Kidney (tissue), 14 donors: ENCODE data around the gene FOSL2. TPM values are rescaled to one million over a fixed set of nuclear protein-coding genes. Genes with fewer than 3 reads are reported as not detected.

ENCODE experiments used
- DNase-seq, 5 donors: peaks; one replicate each; pipeline ENCODE4 v3.0.0-alpha.2; 2013 to 2020
- FAIRE-seq: peaks from 2 replicates; lab custom pipeline; 2012; peaks lifted over from hg19 to GRCh38; lab: Jason Lieb, UNC
- H3K27ac ChIP-seq, 2 donors: one replicate each; pipeline ENCODE4 v1.7.0; 2013; ENCODE audit warnings: low read depth in 2 of 2, low read length in 2 of 2, inconsistent platforms in 1 of 2
- H3K27me3 ChIP-seq: one replicate; pipeline ENCODE4 v1.7.1; 2013; ENCODE audit warnings: low read length, inconsistent platforms; ENCODE audit not compliant: control insufficient read depth, insufficient read depth
- H3K36me3 ChIP-seq, 3 donors: one replicate each; pipeline versions ENCODE4 v1.7.0 to v1.7.1; 2013; ENCODE audit warnings: low read length in 3 of 3, control low read depth in 1 of 3, inconsistent platforms in 1 of 3; ENCODE audit not compliant: insufficient read depth in 3 of 3, control insufficient read depth in 2 of 3
- H3K4me1 ChIP-seq, 3 donors: one replicate each; pipeline versions ENCODE4 v1.7.0 to v1.7.1; 2013; ENCODE audit warnings: low read length in 3 of 3, inconsistent platforms in 1 of 3, low read depth in 1 of 3; ENCODE audit not compliant: control insufficient read depth in 2 of 3, insufficient read depth in 2 of 3
- H3K4me3 ChIP-seq, 3 donors: one replicate each; pipeline versions ENCODE4 v1.7.0 to v1.8.1; 2013; ENCODE audit warnings: low read length in 3 of 3, control low read depth in 1 of 3, inconsistent platforms in 1 of 3
- H3K9ac ChIP-seq, 3 donors: one replicate each; pipeline versions ENCODE4 v1.7.0 to v1.7.1; 2013; ENCODE audit warnings: low read length in 3 of 3, control low read depth in 1 of 3, inconsistent platforms in 1 of 3
- H3K9me3 ChIP-seq, 3 donors: one replicate each; pipeline versions ENCODE4 v1.7.0 to v1.7.1; 2013; ENCODE audit warnings: low read length in 3 of 3, control low read depth in 1 of 3, inconsistent platforms in 1 of 3; ENCODE audit not compliant: control insufficient read depth in 2 of 3, insufficient read depth in 1 of 3
- intact Hi-C: fragments of 100-400 bp; cut with DNase I; formaldehyde crosslinking; loops from one replicate; pipeline ENCODE4 v1.11.1; 2022
- polyA plus RNA-seq: library from polyadenylated mRNA; stranded (reverse); fragments of 350-450 nt; fragmentation: Illumina TruSeq; extraction: RNeasy Lipid Tissue Mini Kit (QIAGEN cat#74804); gene quantifications from one replicate; pipeline ENCODE4 v1.2.3, GENCODE V29; 2014; ENCODE audit warnings: low read depth, low replicate concordance; ENCODE audit not compliant: insufficient read depth
- total RNA-seq: library from RNA; stranded (reverse); fragmentation: NEBNext Ultra II Directional; extraction: Animal tissue kit (Norgen Biotek cat#: 25700); gene quantifications from one replicate; pipeline ENCODE4 v1.2.1, GENCODE V29; 2021
- TF ChIP-seq, protein P1 (sequence below): IDR thresholded peaks from 3 replicates; pipeline ENCODE4 v1.5.1; 2012; ENCODE audit warnings: mild to moderate bottlenecking, moderate library complexity, borderline replicate concordance; ENCODE audit not compliant: insufficient read depth; ENCODE audit errors: extremely low read depth
- donor health status: control.
- donor health status: control.
- donor health status: control.
- donor health status: control.
- donor health status: control.
- donor health status: DM: yes; HTN: yes; CAD: no.
- donor health status: Normal renal cell carcinoma (clear cell type).

FOSL2 gene
- total and polyA plus RNA-seq, 2 donors from 2014 or later = 20.6 to 149 TPM

DNA sequence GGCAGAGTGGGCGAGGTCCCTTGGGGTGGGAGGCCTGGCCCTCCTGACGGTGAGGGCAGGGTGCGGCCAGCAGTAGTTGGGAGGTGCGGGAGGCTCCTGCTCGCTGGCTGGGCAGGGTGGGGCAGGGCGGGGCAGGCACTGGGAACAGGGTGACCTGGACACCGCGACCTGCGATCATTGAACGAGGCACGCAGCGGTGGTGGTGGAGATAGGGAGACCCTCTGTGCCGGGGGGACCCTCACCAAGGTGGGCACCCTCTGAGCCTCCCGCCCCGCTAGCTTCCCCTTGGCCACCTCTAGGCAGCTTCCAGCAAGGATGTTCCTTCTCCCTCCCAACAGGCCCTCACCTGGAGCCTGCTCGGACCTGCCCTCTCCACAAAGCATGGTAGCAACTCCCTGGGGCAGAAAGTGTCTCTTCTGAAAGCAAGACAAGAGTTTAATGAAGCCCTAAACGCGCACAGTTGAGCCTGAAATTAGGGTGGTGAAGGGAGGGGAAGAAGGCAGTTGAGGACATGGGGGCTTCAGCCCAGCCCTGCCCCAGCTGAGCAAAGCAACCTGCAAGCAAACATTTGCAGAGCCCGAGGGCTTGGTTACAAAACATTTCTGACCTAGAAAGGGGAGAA is 15.4 kb upstream of the FOSL2 start:
- no peaks in the 10 kb centered on the region for H3K27me3 ChIP-seq
- H3K27ac ChIP-seq = no peak overlapping the region
- FAIRE-seq = no peak
- H3K9me3 ChIP-seq = no peaks in the 10 kb centered on the region
- TF ChIP-seq, protein P1, sequence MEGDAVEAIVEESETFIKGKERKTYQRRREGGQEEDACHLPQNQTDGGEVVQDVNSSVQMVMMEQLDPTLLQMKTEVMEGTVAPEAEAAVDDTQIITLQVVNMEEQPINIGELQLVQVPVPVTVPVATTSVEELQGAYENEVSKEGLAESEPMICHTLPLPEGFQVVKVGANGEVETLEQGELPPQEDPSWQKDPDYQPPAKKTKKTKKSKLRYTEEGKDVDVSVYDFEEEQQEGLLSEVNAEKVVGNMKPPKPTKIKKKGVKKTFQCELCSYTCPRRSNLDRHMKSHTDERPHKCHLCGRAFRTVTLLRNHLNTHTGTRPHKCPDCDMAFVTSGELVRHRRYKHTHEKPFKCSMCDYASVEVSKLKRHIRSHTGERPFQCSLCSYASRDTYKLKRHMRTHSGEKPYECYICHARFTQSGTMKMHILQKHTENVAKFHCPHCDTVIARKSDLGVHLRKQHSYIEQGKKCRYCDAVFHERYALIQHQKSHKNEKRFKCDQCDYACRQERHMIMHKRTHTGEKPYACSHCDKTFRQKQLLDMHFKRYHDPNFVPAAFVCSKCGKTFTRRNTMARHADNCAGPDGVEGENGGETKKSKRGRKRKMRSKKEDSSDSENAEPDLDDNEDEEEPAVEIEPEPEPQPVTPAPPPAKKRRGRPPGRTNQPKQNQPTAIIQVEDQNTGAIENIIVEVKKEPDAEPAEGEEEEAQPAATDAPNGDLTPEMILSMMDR = no peak
- intact Hi-C loops = no loop called here
- H3K36me3 ChIP-seq = no peaks in the 10 kb centered on the region
- H3K4me3 ChIP-seq = no peak overlapping the region
- no peak for DNase-seq
- H3K9ac ChIP-seq = no peak overlapping the region
- peaks cover 0 to 7% (median 0%) of the 10 kb centered on the region in 3 donors for H3K4me1 ChIP-seq

DNA sequence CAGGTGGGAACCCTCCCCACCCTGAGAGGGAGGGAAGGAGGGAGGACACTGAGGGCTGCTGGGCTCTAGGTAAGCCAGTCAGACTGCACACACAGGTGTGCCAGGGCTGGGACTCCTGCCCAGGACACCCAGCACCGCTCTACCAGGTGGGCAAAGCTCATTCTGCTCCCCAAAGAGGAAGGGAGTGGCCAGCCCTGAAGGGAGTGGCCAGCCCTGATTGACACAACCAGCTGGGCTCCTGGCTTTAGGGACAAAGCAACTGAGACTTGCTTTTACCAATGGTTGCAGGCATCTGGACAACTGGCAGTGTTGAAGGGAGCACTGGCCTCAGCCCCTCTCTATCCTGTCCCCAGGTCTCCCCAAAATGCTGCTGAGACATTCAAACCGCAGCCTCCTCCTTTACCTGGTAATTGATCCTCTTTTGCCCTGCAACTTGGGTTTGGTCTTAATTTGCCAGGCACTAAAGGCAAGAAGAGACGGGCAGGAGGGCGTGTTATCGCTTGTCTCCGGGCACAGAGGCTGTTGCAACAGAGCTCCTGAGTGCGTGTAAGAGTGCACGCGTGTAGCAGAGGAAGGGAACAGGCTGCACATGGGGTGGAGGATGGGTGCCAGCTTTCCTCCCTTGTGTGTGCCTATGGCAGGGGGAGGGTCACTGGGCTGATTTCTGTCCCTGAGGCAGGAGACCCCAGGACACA is 14.5 kb upstream of the FOSL2 start:
- no peak for DNase-seq
- intact Hi-C loops = no loop called here
- Histone ChIP-seq H3K4me1 (peaks cover 0 to 7% (median 0%) of the 10 kb centered on the region in 3 donors), H3K27me3 (no peaks in the 10 kb centered on the region), H3K9me3 (no peaks in the 10 kb centered on the region), H3K27ac (no peak overlapping the region), H3K9ac (no peak overlapping the region), H3K36me3 (no peaks in the 10 kb centered on the region), H3K4me3 (no peak overlapping the region)
- no peak for FAIRE-seq
- TF ChIP-seq, protein P1 = no peak

DNA sequence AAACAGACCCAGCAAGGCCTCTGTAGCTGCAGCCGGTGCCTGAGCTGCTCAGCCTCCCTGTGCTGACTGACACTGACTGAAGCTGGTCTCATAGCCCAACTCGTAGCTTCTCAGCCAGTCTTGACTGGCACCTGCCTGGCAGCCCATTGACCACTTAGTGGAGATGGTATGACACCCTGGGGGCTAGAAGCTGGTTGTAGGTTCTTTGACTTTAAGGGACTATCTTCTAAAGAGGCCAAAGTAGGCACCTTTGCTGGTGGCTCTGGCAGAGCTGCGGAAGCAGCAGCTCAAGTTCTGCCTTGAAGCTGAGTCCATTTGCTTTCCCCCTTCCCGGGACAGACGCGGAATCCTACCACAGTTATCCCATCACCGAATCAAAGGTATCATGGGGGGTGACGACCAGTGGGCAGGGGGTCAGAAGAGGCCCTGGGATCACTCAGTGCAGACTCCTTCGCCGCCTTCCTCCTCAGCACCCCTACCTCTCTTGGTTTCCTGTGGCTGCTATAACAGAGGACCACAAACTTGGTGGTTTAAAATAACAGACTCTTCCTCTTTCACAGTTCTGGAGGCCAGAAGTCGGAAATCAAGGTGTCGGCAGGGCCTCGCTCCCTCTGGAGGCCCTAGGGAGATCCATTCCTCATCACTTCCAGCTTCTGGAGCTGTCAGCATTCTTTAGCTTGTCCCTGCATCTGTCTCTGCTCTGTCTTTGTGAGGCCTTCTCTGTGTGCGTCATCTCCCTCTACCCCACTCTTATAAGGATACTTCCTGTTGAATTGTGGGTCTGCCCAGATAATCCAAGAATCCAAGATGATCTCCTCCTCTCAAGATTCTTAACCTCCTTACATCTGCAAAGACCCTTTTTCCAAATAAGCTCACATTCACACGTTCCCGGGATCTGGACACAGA is 13.7 kb upstream of the FOSL2 start:
- no peaks in the 10 kb centered on the region for H3K36me3 ChIP-seq
- H3K27me3 ChIP-seq = no peaks in the 10 kb centered on the region
- H3K9me3 ChIP-seq = no peaks in the 10 kb centered on the region
- DNase-seq (no peak), FAIRE-seq (no peak)
- H3K9ac ChIP-seq = no peak overlapping the region
- intact Hi-C loops = no loop called here
- H3K27ac ChIP-seq = no peak overlapping the region
- TF ChIP-seq, protein P1 = no peak
- H3K4me1 ChIP-seq = peaks cover 0 to 7% (median 0%) of the 10 kb centered on the region in 3 donors
- H3K4me3 ChIP-seq = no peak overlapping the region
